Fibroblast of mammary gland (primary cell): ENCODE data around the gene WDR3.

Source experiments
- DNase-seq: peaks from one replicate; pipeline ENCODE4 v3.0.0-alpha.2; 2010; ENCODE audit warnings: low read depth
- H3K4me3 ChIP-seq: 2 replicates; pipeline ENCODE4 v1.5.1; 2011; ENCODE audit warnings: low read depth, mild to moderate bottlenecking, low read length, moderate library complexity; ENCODE audit not compliant: control insufficient read depth
- TF ChIP-seq, protein P1 (sequence below): conservative IDR thresholded peaks from 2 replicates; pipeline ENCODE4 v1.5.1; 2011; ENCODE audit warnings: low read depth, low read length, inconsistent platforms; ENCODE audit not compliant: control insufficient read depth, insufficient read depth

WDR3 gene

GRCh38 chr1:117895482-117896114, 33.9 kb upstream of the WDR3 start:
- peak; percentile 92 for DNase-seq
- TF ChIP-seq, protein P1, sequence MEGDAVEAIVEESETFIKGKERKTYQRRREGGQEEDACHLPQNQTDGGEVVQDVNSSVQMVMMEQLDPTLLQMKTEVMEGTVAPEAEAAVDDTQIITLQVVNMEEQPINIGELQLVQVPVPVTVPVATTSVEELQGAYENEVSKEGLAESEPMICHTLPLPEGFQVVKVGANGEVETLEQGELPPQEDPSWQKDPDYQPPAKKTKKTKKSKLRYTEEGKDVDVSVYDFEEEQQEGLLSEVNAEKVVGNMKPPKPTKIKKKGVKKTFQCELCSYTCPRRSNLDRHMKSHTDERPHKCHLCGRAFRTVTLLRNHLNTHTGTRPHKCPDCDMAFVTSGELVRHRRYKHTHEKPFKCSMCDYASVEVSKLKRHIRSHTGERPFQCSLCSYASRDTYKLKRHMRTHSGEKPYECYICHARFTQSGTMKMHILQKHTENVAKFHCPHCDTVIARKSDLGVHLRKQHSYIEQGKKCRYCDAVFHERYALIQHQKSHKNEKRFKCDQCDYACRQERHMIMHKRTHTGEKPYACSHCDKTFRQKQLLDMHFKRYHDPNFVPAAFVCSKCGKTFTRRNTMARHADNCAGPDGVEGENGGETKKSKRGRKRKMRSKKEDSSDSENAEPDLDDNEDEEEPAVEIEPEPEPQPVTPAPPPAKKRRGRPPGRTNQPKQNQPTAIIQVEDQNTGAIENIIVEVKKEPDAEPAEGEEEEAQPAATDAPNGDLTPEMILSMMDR = peak; percentile 77
- H3K4me3 ChIP-seq = no peak overlapping the region

- DNase-seq = no peak
- no peak overlapping the region for H3K4me3 ChIP-seq
- TF ChIP-seq, protein P1 = no peak
Measured at GRCh38 chr1:117897551-117897950, 32.0 kb upstream of the WDR3 start.

DNA sequence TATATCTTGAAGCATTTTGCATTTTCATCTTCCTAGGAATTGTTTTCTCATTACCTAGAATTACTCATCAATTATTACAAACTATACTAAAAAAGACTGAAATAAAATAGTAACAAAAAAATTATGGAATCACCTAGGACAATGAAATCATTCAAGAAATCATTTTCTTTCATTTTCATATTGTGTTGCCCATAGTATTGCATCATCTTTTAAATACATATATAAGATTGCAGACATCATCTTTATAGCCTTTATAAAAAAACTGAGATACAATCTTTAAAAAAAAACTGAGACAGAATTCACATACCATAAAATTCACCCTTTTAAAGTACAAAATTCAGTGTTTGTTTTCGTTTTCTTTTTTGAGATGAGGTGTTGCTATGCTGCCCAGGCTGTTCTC, 29.7 kb upstream of the WDR3 start:
- TF ChIP-seq, protein P1 = no peak
- no peak overlapping the region for H3K4me3 ChIP-seq
- DNase-seq = no peak

DNA sequence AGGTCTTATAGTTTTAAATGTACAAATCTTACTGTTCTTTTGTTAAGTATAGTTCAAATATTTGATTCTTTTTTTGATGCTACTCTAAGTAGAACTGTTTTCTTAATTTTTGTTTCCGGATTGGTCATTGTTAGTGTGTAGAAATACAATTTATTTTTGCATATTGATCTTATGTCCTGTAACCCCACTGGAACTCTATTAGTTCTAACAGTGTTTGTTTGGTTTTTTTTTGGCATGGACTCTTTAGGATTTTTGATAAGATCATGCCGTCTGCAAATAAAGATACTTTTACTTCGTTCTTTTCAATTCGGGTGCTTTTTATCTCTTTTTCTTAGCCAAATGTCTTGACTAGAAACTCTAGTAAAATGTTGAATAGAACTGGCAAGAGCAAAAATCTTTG, 26.6 kb upstream of the WDR3 start:
- H3K4me3 ChIP-seq = no peak overlapping the region
- DNase-seq = no peak
- TF ChIP-seq, protein P1 = no peak

- DNase-seq = no peak
- TF ChIP-seq, protein P1 = no peak
- no peak overlapping the region for H3K4me3 ChIP-seq
Measured at GRCh38 chr1:117904485-117904884, 25.1 kb upstream of the WDR3 start.

DNA sequence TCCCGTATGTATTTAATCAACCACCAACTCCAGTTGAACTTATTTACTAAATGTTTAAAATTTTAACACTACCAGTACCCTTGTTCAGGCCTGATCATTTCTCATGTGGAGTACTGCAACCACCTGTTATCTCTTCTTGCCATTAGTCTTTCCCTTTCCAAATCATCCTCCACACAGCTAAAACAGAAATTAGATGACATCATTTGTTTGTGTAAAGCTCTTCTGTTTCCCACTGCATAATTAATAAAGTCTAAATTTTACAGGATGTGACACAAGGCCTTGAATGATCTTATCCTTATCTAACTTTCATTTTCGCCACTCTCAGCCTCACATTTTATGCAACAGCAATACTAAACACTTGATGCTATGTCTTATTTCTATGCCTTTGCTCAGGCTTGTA, 24.5 kb upstream of the WDR3 start:
- no peak for DNase-seq
- no peak overlapping the region for H3K4me3 ChIP-seq
- TF ChIP-seq, protein P1 = no peak

- DNase-seq = no peak
- TF ChIP-seq, protein P1 = no peak
- H3K4me3 ChIP-seq = no peak overlapping the region
Measured at GRCh38 chr1:117911051-117911450, 18.5 kb upstream of the WDR3 start.
